Stimulated activated CD4-positive, alpha-beta T cell treated with anti-CD3 and anti-CD28 coated beads, Interleukin-15, amount 100 ng/mL, for 48 hours (primary cell): ENCODE measurements around the gene ZFP36L2.
A peak's percentile ranks its signal among the peaks of the same experiment; 100 is the strongest.

ENCODE experiments used
- DNase-seq, 2 donors: peaks; one replicate each; pipeline ENCODE4 v3.0.0-alpha.2; 2020; ENCODE audit warnings: low read depth in 2 of 2

Gene ZFP36L2

DNA sequence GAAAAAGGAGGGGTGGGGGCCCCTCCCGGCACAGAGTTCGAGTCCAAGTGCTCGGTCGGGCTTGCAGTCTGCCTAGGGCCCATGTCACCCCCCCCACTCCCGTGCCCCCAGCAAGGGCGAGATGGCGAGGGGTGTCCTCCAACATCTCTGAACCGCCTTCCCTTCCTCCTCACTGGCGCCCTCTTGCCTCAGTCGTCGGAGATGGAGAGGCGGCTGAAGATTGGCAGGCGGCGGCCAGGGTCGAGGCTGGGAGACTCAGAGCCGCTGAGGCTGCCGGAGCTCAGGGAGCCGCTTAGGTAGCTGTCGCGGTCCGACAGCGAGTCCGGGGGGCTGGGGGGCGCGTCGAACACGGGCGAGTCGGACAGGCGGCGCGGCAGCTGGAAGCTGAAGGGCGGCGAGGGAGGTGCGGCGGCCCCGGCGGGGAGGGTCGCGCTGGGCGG, 2.3 kb downstream of the ZFP36L2 start:
- DNase-seq, result peak; percentile 63 to 69

GRCh38 chr2:43223521-43224001, 2.8 kb downstream of the ZFP36L2 start:
- no peak for DNase-seq

GRCh38 chr2:43222475-43223309, 3.7 kb downstream of the ZFP36L2 start:
- no peak for DNase-seq

GRCh38 chr2:43221763-43222474, 4.5 kb downstream of the ZFP36L2 start:
- peak in 1 of 2 donors; percentile 47 for DNase-seq

GRCh38 chr2:43221124-43221762, 5.2 kb downstream of the ZFP36L2 start:
- DNase-seq, result no peak

DNA sequence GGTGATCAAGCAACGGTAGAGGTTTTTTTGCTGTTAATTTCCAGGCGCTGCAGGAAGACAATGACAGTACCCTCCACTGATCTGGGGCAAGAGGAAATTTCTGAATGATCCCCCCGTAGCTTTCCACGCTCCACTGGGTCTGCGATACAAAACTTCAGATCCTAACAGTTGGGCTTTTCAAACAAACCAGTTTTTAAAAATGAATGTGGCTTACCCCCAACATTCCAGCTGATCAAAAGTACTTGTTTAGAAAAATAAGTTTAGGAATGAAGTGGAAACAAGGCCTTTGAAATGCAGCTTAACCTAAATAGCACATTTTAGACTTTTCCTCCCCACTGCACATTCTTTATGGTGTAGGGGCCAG, 5.7 kb downstream of the ZFP36L2 start:
- no peak for DNase-seq

GRCh38 chr2:43220229-43220751, 6.1 kb downstream of the ZFP36L2 start:
- DNase-seq, result no peak

DNA sequence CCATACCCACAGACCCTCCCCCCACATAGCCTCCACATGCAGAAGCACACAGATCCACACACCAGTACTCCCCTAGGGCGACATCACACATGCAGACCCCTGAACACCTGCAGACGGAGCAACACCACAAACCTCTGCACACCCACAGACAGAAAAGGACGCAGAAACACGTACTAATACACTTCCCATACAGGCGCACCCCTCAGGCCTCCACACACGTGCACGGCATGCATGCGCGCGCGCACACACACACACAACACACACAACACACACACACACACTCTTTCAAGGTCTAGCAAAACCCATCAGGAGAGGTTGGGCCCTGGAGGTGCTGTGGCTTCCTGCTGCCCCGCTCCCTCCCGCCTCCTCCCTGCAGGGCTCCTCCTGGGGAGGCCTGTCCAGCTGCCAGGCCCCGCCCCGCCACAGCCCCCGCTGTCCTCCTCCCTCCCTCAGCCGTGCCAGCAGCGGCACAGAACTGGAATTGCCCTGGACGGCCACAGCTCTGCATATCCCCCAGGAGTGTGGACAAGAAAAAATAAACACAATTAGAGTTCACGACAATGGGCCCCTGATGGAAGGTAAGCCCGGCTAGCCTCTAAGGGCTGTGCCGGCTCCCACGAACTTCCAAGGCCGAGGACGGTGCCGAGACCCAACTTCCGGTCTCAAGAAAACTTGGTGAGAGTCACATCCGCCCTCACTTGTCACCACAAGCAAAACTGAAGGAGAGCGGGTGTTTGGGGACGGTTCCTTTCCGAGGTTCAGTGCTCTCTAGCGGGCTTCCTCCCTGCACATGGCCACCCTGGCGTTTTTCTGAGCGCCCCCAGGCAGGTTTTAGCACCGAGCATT, 6.8 kb downstream of the ZFP36L2 start:
- DNase-seq, result peak; percentile 71 to 73

DNA sequence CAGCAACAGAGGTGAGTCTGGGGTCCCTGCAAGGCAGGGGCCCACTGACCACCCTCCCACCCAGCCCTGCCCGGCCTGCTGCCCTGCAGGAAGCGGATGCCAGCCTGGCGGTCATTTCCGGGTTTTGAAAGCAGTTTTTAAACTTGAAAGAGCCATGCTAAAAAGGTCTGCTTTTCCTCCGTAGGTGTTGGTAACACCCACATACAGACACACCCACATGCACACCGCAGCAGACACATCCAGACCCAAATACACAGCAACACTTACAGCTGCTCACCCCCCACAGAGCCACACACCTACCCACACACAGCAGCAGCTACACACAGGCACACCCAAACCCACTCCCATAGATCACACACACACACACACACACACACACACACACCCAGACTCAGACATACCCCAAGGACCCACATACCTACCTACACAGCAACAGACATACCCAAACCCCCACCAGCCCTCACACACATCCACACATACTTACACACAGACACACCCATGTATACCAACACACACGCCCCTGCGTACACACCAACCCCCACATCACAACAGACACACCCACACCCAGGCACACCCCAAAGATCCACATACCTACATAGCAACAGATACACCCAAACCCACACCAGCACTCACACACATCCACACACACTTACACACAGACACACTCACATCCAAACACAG, 7.6 kb downstream of the ZFP36L2 start:
- DNase-seq, result peak in 1 of 2 donors; percentile 20

DNA sequence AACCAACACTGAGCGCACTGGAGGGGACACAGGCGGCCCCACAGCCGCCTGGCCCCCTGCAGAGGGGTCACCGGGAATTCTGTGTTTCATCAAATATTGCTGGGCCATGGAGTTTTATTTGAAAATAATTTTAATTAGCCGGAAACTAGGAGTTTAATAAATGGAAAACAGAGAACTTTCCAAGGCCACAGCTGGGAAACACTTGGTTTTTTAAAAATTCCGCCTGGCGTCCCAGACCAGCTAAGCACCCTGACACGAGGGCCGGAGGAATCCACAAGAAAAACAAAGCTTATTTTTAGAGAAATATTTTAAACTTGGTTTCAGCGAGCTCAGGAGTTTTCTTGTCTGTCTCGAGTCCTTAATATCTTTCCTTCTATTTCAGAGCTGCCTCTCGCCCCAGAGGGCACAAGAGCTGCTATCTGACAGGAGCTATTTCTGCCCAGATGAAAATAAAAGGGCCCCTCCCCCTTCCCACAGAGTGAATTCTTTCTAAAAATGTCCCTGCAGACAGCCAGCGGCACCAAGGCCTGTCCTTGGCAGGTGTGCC, 8.2 kb downstream of the ZFP36L2 start:
- no peak for DNase-seq

- no peak for DNase-seq
Observed at GRCh38 chr2:43217228-43218154, 8.9 kb downstream of the ZFP36L2 start.

DNA sequence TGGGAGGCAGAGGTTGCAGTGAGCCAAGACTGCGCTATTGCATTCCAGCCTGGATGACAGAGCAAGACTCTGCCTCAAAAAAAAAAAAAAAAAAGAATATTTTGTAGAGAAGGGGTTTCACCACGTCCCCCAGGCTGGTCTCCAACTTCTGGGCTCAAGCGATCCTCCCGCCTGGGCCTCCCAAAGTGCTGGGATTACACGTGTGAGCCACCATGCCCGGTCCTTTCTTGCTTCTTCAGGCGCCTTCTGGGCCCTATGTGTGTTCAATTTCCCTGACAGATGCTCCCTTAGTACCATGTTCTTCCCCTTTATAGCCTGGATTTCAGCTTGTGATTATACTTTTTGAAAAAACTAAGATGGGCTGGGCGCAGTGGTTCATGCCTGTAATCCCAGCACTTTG, 9.8 kb downstream of the ZFP36L2 start:
- DNase-seq, result no peak

DNA sequence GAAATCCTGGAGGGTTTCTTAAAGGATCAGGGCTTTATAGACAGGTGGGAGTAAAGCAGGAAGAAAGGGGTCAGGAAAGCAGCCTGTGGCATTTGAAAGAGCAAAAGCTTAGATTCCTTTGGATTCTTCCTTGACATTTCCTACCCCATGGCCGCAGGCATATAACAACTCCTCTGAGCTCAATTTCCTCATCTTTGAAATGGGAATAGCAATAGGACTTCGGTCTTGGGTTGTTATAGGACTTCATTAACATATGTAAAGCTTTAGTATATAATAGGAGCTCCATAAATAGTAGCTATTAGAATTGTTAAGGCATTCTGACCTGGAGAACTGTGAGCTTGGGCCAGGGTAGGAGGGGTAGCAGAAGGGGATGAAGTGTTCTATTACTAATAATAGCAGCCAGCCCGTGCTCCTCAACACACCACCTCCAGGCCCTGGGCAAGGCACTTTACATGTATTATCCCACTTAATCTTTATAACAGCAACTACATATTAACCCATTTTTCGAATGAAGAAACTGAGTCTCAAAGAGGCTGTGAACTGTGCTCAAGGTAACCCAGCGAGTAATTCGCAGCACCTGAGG, 10.6 kb downstream of the ZFP36L2 start:
- no peak for DNase-seq

GRCh38 chr2:43214253-43214652, 12.2 kb downstream of the ZFP36L2 start:
- DNase-seq, result no peak

DNA sequence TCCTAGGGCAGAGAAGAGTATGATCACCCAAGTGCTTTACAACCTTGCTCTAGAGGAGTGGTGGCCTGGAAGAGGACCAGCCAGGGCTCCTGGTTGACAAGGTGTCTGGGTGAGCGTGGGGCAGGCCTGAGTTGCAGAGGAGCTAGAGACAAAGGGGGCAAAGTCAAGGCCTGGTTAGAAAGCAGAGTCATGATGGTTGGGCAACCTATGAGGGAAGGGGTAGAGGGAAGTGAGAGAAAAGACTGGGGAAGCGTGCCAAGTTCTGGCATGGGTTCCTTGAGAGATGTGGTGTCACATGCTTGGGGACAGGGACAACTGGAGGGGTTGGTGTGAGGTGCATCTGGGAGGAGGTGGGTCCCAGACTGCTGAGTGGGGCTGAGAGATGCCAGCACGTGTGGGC, 13.5 kb downstream of the ZFP36L2 start:
- no peak for DNase-seq

- DNase-seq, result no peak
Observed at GRCh38 chr2:43212216-43212835, 14.1 kb downstream of the ZFP36L2 start.

DNA sequence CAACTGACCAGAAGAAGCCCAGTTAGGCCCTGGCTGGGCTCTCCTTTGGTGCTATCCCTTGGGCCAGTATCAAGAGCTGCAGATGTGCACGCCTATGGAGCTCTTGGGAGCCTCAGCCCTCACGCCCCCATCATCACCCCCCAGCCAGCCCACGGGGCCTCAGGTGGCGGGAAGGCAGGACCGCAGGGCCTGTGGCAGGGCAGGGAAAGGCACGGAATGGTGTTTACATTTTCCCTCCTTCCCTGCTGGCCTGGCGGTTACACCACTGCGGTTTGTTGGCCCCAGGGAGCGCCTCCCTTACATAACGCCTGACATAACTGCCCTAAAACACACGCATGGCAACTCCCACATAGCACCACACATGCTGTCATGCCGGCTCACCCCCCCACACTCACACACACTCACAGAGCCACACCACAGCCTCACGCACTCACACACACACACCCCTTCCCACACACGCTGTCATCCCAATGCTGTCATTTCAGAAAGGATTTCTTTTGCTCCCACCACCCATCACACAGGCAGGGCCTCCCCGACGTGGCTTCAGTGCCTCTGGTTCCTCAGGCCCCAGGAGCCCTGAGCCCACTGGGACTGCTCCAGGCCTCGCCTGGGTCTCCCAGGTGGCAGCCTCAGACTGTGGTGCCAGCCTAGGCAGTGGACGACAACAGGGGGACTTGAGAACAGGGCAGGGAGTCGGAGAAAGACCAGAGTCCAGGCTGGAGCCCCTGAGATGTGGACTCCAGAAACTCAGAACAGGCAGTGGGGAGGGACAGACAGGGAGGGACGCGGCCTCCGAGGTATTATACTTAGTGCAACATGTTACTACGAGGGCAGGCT, 15.7 kb downstream of the ZFP36L2 start:
- DNase-seq, result peak in 1 of 2 donors; percentile 24

DNA sequence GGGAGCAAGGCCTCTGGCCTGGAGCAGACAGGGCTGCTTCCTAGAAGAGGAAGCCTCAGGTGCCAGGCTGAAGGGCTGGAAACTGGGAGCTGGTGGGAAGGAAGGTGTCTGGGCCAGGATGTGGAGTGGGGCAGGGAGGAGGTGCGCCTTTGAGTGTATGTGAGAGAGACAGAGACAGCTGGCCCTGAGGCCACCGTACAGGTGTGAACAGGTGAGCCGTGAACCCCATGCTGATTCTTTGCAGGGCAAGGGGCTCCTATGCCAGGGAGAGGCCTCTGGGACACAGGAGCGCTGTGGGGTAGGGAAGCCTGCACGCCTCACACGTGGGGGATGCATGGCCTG, 16.3 kb downstream of the ZFP36L2 start:
- DNase-seq, result no peak
